GM12875 (cell line): ENCODE data around the gene GPR82.

Source experiments
- H3K4me3 ChIP-seq: one replicate; pipeline ENCODE4 v1.5.1; 2011; ENCODE audit warnings: low read depth, low read length, control low read depth
- TF ChIP-seq, protein P1 (sequence below): IDR thresholded peaks from 2 replicates; pipeline ENCODE4 v1.5.1; 2011; ENCODE audit warnings: low read depth, mild to moderate bottlenecking, control low read depth, inconsistent platforms, low read length, moderate library complexity, borderline replicate concordance; ENCODE audit not compliant: insufficient read depth

Gene GPR82

GRCh38 chrX:41705680-41706374, 18.2 kb upstream of the GPR82 start:
- no peak overlapping the region for H3K4me3 ChIP-seq
- TF ChIP-seq, protein P1, sequence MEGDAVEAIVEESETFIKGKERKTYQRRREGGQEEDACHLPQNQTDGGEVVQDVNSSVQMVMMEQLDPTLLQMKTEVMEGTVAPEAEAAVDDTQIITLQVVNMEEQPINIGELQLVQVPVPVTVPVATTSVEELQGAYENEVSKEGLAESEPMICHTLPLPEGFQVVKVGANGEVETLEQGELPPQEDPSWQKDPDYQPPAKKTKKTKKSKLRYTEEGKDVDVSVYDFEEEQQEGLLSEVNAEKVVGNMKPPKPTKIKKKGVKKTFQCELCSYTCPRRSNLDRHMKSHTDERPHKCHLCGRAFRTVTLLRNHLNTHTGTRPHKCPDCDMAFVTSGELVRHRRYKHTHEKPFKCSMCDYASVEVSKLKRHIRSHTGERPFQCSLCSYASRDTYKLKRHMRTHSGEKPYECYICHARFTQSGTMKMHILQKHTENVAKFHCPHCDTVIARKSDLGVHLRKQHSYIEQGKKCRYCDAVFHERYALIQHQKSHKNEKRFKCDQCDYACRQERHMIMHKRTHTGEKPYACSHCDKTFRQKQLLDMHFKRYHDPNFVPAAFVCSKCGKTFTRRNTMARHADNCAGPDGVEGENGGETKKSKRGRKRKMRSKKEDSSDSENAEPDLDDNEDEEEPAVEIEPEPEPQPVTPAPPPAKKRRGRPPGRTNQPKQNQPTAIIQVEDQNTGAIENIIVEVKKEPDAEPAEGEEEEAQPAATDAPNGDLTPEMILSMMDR: no peak

- TF ChIP-seq, protein P1: no peak
Measured at GRCh38 chrX:41707218-41707617, 16.8 kb upstream of the GPR82 start.

GRCh38 chrX:41708486-41708885, 15.5 kb upstream of the GPR82 start:
- TF ChIP-seq, protein P1: no peak
- no peak overlapping the region for H3K4me3 ChIP-seq

More at GRCh38 chrX:41707218-41707617, 16.8 kb upstream of the GPR82 start:
- H3K4me3 ChIP-seq: no peak overlapping the region

DNA sequence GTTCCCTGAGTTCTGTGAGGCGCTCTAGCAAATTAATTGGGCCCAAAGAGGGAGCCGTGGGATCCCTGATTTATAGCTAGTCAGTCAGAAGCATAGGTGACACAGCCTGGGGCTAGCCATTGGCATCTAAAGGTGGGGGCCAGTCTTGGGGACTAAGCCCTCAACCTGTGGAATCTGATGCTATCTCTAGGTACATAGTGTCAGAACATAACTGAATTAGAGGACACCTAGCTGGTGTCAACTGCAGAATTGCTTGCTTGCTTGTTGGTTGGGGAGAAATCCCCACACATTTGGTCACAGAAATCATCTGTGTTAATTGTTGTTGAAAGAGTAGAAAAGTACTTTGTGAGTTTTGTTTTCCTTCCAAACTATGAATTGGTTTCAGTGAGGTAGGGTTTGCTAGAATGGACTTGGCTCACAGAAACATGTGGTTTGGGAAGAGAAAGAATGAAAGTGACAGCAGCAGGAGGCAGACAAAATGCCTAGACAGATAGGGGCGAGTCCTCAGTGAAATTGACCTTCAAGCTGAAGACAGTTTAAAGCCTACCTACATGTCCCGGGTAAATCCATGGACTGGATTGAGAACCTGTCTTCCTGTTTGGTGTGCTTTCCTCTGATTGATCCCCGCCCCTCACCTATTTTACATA, 12.8 kb upstream of the GPR82 start:
- TF ChIP-seq, protein P1: no peak
- no peak overlapping the region for H3K4me3 ChIP-seq

DNA sequence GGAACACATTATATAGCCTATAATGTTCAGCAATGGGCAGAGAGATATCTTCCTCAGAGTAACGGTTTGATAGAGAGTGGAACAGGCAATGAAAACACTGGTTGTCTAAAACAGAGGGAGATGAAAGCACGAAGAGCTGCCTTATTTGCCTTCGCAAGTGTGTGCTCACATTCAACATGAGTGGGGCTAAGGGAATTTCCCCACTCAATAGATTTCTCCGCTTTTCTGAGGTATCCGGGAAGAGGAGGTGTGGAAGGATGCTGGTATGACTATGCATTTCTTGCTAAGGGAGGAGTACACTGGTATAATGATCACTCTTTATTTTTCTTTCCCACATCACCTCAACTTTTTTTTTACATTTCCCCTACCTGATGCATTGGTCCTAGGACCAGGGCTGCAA, 7.8 kb upstream of the GPR82 start:
- TF ChIP-seq, protein P1: no peak
- no peak overlapping the region for H3K4me3 ChIP-seq

- H3K4me3 ChIP-seq: no peak overlapping the region
- TF ChIP-seq, protein P1: no peak
Measured at GRCh38 chrX:41716767-41717473, 7.1 kb upstream of the GPR82 start.
